ENCODE results near the gene PINK1.

DNA sequence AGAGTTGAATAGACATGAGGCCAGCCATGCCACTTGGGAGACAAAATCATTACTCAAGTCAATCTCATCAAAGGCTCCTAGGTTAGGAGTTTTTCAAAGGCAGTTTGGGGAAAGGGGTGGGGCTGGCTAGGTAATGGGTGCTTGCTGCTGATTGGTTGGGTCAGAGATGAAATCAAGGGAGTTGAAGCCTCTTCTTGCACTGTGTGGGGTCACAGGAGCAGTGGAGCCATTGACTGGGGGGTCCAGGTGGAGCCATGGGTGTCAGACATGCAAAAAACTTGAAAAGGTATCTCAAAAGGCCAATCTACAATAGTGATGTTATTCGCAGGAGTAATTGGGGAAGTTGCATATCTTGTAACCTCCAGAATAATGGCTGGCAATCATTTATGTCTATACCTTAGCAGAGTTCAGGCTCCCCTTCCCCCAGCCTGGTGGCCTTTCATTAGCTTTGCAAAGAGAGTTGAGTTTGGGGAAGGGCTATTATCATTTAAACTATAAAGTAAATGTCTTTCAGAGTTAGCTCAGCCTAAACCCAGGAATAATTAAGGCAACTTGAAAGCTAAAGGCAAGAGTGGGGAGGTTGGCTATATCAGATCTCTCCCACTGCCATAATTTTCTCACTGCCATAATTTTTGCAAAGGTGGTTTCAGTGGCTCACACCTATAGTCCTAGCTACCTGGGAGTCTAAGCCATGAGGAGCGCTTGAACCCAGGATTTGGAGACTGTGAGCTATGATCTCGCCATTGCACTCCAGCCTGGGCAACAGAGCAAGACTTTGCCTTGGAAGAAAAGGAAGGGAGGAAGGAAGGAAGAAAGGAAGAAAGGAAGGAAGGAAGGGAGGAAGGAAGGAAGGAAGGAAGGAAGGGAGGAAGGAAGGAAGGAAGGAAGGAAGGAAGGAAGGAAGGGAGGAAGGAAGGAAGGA is 7.8 kb upstream of the PINK1 start:
- no peak for TF ChIP-seq EZH2phosphoT487 (IDR thresholded peaks at IDR 0.05; ENCODE audit: borderline replicate concordance, low read length)
- TF ChIP-seq, protein P1, sequence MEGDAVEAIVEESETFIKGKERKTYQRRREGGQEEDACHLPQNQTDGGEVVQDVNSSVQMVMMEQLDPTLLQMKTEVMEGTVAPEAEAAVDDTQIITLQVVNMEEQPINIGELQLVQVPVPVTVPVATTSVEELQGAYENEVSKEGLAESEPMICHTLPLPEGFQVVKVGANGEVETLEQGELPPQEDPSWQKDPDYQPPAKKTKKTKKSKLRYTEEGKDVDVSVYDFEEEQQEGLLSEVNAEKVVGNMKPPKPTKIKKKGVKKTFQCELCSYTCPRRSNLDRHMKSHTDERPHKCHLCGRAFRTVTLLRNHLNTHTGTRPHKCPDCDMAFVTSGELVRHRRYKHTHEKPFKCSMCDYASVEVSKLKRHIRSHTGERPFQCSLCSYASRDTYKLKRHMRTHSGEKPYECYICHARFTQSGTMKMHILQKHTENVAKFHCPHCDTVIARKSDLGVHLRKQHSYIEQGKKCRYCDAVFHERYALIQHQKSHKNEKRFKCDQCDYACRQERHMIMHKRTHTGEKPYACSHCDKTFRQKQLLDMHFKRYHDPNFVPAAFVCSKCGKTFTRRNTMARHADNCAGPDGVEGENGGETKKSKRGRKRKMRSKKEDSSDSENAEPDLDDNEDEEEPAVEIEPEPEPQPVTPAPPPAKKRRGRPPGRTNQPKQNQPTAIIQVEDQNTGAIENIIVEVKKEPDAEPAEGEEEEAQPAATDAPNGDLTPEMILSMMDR (IDR thresholded peaks at IDR 0.05; ENCODE audit: low read depth, low read length, poor library complexity, severe bottlenecking): no peak

All from DOHH2 (cell line).